HG02610 (cell line): Measurements from ENCODE around the gene TFAP2A.

Experiments
- ATAC-seq: cut with Tn5 transposase; IDR thresholded peaks from one replicate; pipeline ENCODE4 v1.9.1; 2021; ENCODE audit warnings: mild to moderate bottlenecking, moderate library complexity; ENCODE audit not compliant: unreplicated experiment

Gene TFAP2A

GRCh38 chr6:10384610-10385523 is 30.0 kb downstream of the TFAP2A start:
- no peak for ATAC-seq

- no peak for ATAC-seq
Observed at GRCh38 chr6:10384091-10384609, 30.7 kb downstream of the TFAP2A start.

GRCh38 chr6:10383331-10384090 is 31.4 kb downstream of the TFAP2A start:
- ATAC-seq, result no peak

GRCh38 chr6:10382728-10383330 is 32.0 kb downstream of the TFAP2A start:
- ATAC-seq, result no peak

GRCh38 chr6:10382322-10382721 is 32.6 kb downstream of the TFAP2A start:
- ATAC-seq, result no peak

- ATAC-seq, result no peak
Observed at GRCh38 chr6:10381830-10382208, 33.1 kb downstream of the TFAP2A start.

GRCh38 chr6:10381133-10381829 is 33.6 kb downstream of the TFAP2A start:
- ATAC-seq, result no peak

GRCh38 chr6:10375391-10375969 is 39.4 kb downstream of the TFAP2A start:
- ATAC-seq, result no peak

GRCh38 chr6:10373642-10374359 is 41.1 kb downstream of the TFAP2A start:
- ATAC-seq, result no peak

- ATAC-seq, result peak; percentile 48
Observed at GRCh38 chr6:10369896-10370295, 45.0 kb downstream of the TFAP2A start.

GRCh38 chr6:10368861-10369260 is 46.0 kb downstream of the TFAP2A start:
- ATAC-seq, result no peak

- ATAC-seq, result no peak
Observed at GRCh38 chr6:10363911-10364310, 51.0 kb downstream of the TFAP2A start.

- ATAC-seq, result no peak
Observed at GRCh38 chr6:10362300-10362699, 52.6 kb downstream of the TFAP2A start.

GRCh38 chr6:10361428-10361827 is 53.4 kb downstream of the TFAP2A start:
- no peak for ATAC-seq

GRCh38 chr6:10359581-10359980 is 55.3 kb downstream of the TFAP2A start:
- ATAC-seq, result no peak

- ATAC-seq, result no peak
Observed at GRCh38 chr6:10355115-10355702, 59.7 kb downstream of the TFAP2A start.

- ATAC-seq, result no peak
Observed at GRCh38 chr6:10351791-10352190, 63.1 kb downstream of the TFAP2A start.

GRCh38 chr6:10350720-10351119 is 64.2 kb downstream of the TFAP2A start:
- no peak for ATAC-seq

GRCh38 chr6:10347561-10348327 is 67.1 kb downstream of the TFAP2A start:
- ATAC-seq, result no peak
